ENCODE results near the gene SPINDOC. TPM values are rescaled to one million over a fixed set of nuclear protein-coding genes. Genes with fewer than 3 reads are reported as not detected.

Gene SPINDOC
- total and polyA plus RNA-seq, 12 donors = 7.0 to 13.2 (median 9.6) TPM

DNA sequence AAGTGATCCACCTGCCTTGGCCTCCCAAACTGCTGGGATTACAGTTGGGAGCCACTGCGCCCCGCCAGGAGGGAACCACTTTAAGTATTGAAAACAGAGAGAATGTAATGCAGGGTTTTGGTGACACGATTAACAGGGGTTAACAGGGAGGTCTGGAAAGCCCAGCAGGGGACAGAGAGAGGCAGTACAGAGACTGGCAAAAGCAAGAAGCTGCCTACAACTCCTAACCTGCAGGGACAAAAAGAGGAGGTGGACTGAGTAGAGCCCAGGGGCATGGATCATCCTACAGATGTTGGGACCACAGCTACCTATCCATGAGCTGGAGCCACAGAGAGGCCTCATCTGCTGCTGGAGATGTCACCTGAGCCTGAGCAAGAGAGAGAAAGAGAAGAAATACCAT lies 1.7 kb upstream of the SPINDOC start:
- ATAC-seq = no peak
- 83 to 86% methylated on average over 3 of the region's 3 CpGs for WGBS, 2 donors

DNA sequence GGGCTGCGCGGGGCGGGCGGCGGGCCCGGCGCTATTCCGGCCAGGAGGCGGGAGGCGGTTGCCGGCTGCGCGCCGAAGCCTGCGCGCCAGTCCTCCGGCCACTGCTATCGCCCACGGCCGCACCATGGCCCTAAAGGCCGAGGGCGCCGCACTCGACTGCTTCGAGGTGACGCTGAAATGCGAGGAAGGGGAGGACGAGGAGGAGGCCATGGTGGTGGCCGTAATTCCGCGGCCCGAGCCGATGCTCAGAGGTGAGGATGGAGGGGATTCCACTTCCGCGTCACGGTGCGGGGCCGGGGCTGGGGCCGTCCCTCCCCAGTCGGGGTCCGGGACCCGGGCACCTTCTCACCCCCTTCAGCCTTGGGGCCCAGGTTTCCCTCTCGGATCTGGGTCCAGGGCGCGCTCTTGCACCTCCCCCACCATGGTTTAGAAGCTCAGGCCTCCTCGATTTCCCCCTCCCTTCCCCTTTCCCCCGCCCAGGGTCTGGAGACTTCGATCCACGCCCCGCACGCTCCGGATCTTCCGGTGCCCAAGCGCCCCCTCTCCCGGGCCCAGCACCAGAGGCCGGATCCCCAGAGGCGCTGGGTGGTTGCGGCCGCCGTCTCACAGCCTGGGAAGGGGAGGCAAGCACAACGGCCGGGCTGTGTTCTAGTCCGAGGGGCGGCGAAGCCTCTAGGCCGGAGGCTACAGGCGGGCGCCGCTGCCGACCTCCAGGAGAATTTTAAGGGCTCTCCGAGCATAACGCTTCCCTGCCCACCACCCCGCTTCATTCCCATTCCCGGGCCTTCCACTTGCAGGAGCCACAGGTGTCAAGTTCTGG lies 517 bp downstream of the SPINDOC start:
- 0 to 1% methylated on average over 66 to 67 of the region's 74 CpGs for WGBS, 2 donors
- Histone ChIP-seq H3K4me3 (peak overlapping the region; percentile 76 to 100 (median 96)), H3K36me3 (peaks cover 0 to 29% (median 11%) of the 10 kb centered on the region in 9 donors), H3K4me1 (peaks cover 0 to 38% (median 22%) of the 10 kb centered on the region in 9 donors), H3K27me3 (no peaks in the 10 kb centered on the region), H3K27ac (peak overlapping the region; percentile 35 to 93 (median 82)), H3K9me3 (no peaks in the 10 kb centered on the region)
- ATAC-seq (peak; percentile 49 to 71 (median 60)), DNase-seq (peak; percentile 39 to 59)
- intact Hi-C loops (cut with DNase I) = loop anchor here in 7 of 10 donors (2.0 to 10.0 kb wide), 5 partner anchors 36 to 49 kb away; partner anchors contain the start of gene ZFTA (in 5 of the 7)
- TF ChIP-seq, protein P1, sequence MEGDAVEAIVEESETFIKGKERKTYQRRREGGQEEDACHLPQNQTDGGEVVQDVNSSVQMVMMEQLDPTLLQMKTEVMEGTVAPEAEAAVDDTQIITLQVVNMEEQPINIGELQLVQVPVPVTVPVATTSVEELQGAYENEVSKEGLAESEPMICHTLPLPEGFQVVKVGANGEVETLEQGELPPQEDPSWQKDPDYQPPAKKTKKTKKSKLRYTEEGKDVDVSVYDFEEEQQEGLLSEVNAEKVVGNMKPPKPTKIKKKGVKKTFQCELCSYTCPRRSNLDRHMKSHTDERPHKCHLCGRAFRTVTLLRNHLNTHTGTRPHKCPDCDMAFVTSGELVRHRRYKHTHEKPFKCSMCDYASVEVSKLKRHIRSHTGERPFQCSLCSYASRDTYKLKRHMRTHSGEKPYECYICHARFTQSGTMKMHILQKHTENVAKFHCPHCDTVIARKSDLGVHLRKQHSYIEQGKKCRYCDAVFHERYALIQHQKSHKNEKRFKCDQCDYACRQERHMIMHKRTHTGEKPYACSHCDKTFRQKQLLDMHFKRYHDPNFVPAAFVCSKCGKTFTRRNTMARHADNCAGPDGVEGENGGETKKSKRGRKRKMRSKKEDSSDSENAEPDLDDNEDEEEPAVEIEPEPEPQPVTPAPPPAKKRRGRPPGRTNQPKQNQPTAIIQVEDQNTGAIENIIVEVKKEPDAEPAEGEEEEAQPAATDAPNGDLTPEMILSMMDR (IDR thresholded peaks at IDR 0.05) = no peak

More for the DNA sequence above, 1.7 kb upstream of the SPINDOC start:
- Histone ChIP-seq H3K4me3 (no peak overlapping the region), H3K4me1 (peaks cover 0 to 38% (median 22%) of the 10 kb centered on the region in 9 donors), H3K9me3 (no peaks in the 10 kb centered on the region), H3K27ac (no peak overlapping the region), H3K36me3 (peaks cover 0 to 7% (median 0%) of the 10 kb centered on the region in 9 donors), H3K27me3 (no peaks in the 10 kb centered on the region)
- intact Hi-C loops (cut with DNase I) = loop anchor here in 6 of 10 donors (5.0 to 10.0 kb wide), 4 partner anchors 34 to 47 kb away; partner anchors contain the start of gene ZFTA (in 4 of the 6)
- DNase-seq = no peak
- TF ChIP-seq, protein P1 (IDR thresholded peaks at IDR 0.05) = no peak

DNA sequence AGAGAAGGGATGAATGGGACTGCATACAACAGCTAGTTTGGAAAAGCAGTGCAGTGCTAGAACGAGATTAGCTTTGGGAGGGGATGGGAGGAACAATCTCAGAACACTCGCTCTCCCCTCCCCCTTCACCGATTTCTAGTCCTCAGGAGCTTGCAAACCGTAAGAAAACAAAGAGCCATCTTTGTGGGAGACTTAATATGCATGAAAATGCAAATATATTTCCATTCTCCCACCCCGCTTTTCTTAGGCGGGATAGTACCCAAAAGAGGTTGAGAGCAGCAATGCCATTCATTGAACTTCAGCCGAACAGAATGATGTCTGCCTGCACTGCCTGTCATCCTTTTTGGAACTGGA lies 1.1 kb downstream of the SPINDOC start:
- WGBS, 2 donors = 22% methylated on average over 7 of the region's 7 CpGs
- Histone ChIP-seq H3K4me3 (peak overlapping the region; percentile 76 to 100 (median 96)), H3K4me1 (peaks cover 0 to 38% (median 22%) of the 10 kb centered on the region in 9 donors), H3K36me3 (peaks cover 0 to 35% (median 16%) of the 10 kb centered on the region in 9 donors), H3K9me3 (no peaks in the 10 kb centered on the region), H3K27me3 (no peaks in the 10 kb centered on the region), H3K27ac (peak overlapping the region in 6 of 10 donors; percentile 80 to 93 (median 84))
- TF ChIP-seq, protein P1 (IDR thresholded peaks at IDR 0.05) = no peak
- intact Hi-C loops (cut with DNase I) = loop anchor here in 6 of 10 donors (5.0 to 10.0 kb wide), 4 partner anchors 37 to 50 kb away; partner anchors contain the start of gene ZFTA (in 4 of the 6)
- DNase-seq = no peak
- ATAC-seq = peak in 1 of 8 donors; percentile 5

DNA sequence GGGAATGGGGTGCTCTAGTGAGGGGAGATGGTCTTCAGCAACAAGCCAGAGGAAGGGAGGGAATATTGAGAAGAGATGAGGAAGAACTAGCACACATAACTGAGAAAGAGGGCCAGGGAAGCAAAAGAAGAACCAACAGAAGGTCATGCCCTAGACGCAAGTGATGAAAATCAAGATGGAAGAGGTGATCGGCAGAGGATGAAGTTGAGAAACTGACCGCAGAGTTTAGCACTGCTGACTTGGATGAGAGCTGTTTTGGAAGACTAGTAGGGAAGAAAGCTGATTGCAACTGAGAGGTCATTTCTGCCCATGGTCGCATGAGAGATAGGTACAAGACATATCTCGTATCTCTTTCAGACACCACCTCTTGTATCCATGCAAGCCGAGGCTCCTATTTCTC lies 2.9 kb downstream of the SPINDOC start:
- Histone ChIP-seq H3K27me3 (no peaks in the 10 kb centered on the region), H3K36me3 (peaks cover 0 to 51% (median 26%) of the 10 kb centered on the region in 9 donors), H3K27ac (no peak overlapping the region), H3K9me3 (no peaks in the 10 kb centered on the region), H3K4me3 (no peak overlapping the region), H3K4me1 (peaks cover 0 to 38% (median 22%) of the 10 kb centered on the region in 9 donors)
- TF ChIP-seq, protein P1 (IDR thresholded peaks at IDR 0.05) = no peak
- intact Hi-C loops (cut with DNase I) = loop anchor here in 1 of 10 donors (10.0 kb wide), 1 partner anchor 51 kb away; the partner anchor contains the start of gene ZFTA
- 95 to 97% methylated on average over 6 of the region's 6 CpGs for WGBS, 2 donors
- DNase-seq (no peak), ATAC-seq (no peak)
